HepG2 (cell line): ENCODE results near the gene MPV17L. TPM values are rescaled to one million over a fixed set of nuclear protein-coding genes. Genes with fewer than 3 reads are reported as not detected.

ENCODE experiments used
- ATAC-seq: fragments of 200-7000 bp; cut with Tn5 transposase; 3 replicates; pipeline ENCODE4 v1.9.1; 2020; ENCODE audit warnings: mild to moderate bottlenecking, moderate library complexity
- BruUV-seq: library from RNA; stranded (reverse); fragments of 400-500 nt; replicated peaks from 2 replicates; lab custom pipeline; 2021; lab: Mats Ljungman, UMichigan
- CTCF ChIA-PET: fragments of 300-600 bp; formaldehyde crosslinking; extraction: SDS; loops from one replicate; lab custom pipeline; 2021; ENCODE audit warnings: low total read pairs, inconsistent platforms, low intra/inter-chr PET ratio; lab: Yijun Ruan, JAX
- POLR2A ChIA-PET: fragments of 350-600 bp; sonication (Branson Sonifier 250); formaldehyde crosslinking; loops from one replicate; lab custom pipeline; 2020; ENCODE audit warnings: antibody characterized with exemption, inconsistent platforms; lab: Yijun Ruan, JAX
- DNase-seq: peaks from one replicate; pipeline ENCODE4 v3.0.0-alpha.2; 2015; ENCODE audit warnings: low spot score
- FAIRE-seq: peaks from 3 replicates; lab custom pipeline; 2011; peaks lifted over from hg19 to GRCh38; lab: Jason Lieb, UNC
- H2AFZ ChIP-seq: one replicate; pipeline ENCODE4 v1.6.1; 2011; ENCODE audit warnings: low read length, inconsistent platforms
- H3K27ac ChIP-seq: fragments of 300-600 bp; 3 replicates; pipeline ENCODE4 v1.8.0; 2011; ENCODE audit warnings: mixed run types, mild to moderate bottlenecking, mixed read lengths, low read length, inconsistent platforms; ENCODE audit not compliant: insufficient read depth; ENCODE audit errors: extremely low read length
- H3K27me3 ChIP-seq, 2 experiments: fragments of 200-600 bp in 1 of 2; 2 replicates in 1 of 2; 3 replicates in 1 of 2; pipeline versions ENCODE4 v1.6.0 to v1.8.0; 2011; ENCODE audit warnings: low read length in 2 of 2, mild to moderate bottlenecking in 2 of 2, moderate library complexity in 2 of 2, inconsistent platforms in 1 of 2; ENCODE audit not compliant: insufficient read depth in 2 of 2, control insufficient read depth in 1 of 2
- H3K36me3 ChIP-seq, 2 experiments: fragments of 200-600 bp in 1 of 2; replicated peaks in 1 of 2; 2 replicates in 1 of 2; 3 replicates in 1 of 2; pipeline versions ENCODE4 v1.5.1 to v1.8.0; 2011; ENCODE audit warnings: low read length in 2 of 2, inconsistent platforms in 1 of 2; ENCODE audit not compliant: insufficient read depth in 2 of 2, control insufficient read depth in 1 of 2
- H3K4me1 ChIP-seq: 2 replicates; pipeline ENCODE4 v1.5.1; 2012; ENCODE audit warnings: low read length, inconsistent platforms; ENCODE audit not compliant: insufficient read depth
- H3K4me2 ChIP-seq: 2 replicates; pipeline ENCODE4 v1.6.0; 2011; ENCODE audit warnings: low read depth, low read length, inconsistent platforms
- H3K4me3 ChIP-seq, 3 experiments: fragments of 200-600 bp in 1 of 3; sonication (generic), shearing (Covaris generic) in 1 of 3; replicated peaks in 1 of 3; 2 replicates each; pipeline ENCODE4 v1.5.1; 2011 to 2016; ENCODE audit warnings: low read length in 3 of 3, inconsistent platforms in 2 of 3, low read depth in 2 of 3, mild to moderate bottlenecking in 2 of 3, control low read depth in 1 of 3, mixed read lengths in 1 of 3; ENCODE audit not compliant: insufficient read depth in 1 of 3
- H3K79me2 ChIP-seq: one replicate; pipeline ENCODE4 v1.6.1; 2011; ENCODE audit warnings: low read length, inconsistent platforms; ENCODE audit not compliant: insufficient read depth
- H3K9ac ChIP-seq: 2 replicates; pipeline ENCODE4 v1.6.0; 2011; ENCODE audit warnings: mild to moderate bottlenecking, low read depth, low read length, inconsistent platforms; ENCODE audit not compliant: insufficient read depth
- H3K9me3 ChIP-seq: 2 replicates; pipeline ENCODE4 v1.5.1; 2012; ENCODE audit warnings: mild to moderate bottlenecking, low read length
- H4K20me1 ChIP-seq: 2 replicates; pipeline ENCODE4 v1.6.0; 2011; ENCODE audit warnings: inconsistent platforms, mild to moderate bottlenecking, low read length, moderate library complexity; ENCODE audit not compliant: insufficient read depth
- CTCF ChIP-seq: sonication (generic); formaldehyde crosslinking; IDR thresholded peaks from 2 replicates; pipeline ENCODE4 v1.5.0; 2020; ENCODE audit warnings: mild to moderate bottlenecking, missing genetic modification reagents, moderate library complexity
- DMTF1 ChIP-seq: sonication (generic); formaldehyde crosslinking; IDR thresholded peaks from 2 replicates; pipeline ENCODE4 v1.4.0; 2020; ENCODE audit warnings: mild to moderate bottlenecking, missing genetic modification reagents
- IKZF5 ChIP-seq: IDR thresholded peaks from 2 replicates; pipeline ENCODE4 v1.6.1; 2018; ENCODE audit warnings: missing genetic modification reagents, mild to moderate bottlenecking, missing compliant biosample characterization
- PRDM15 ChIP-seq: sonication (generic); formaldehyde crosslinking; IDR thresholded peaks from 2 replicates; pipeline ENCODE4 v1.4.0; 2020; ENCODE audit warnings: missing genetic modification reagents
- RAD21 ChIP-seq: fragments of 450-650 bp; formaldehyde crosslinking; IDR thresholded peaks from 2 replicates; pipeline ENCODE4 v1.5.0; 2020; ENCODE audit warnings: mild to moderate bottlenecking
- SMC3 ChIP-seq: IDR thresholded peaks from 2 replicates; pipeline ENCODE4 v1.6.1; 2011; ENCODE audit warnings: low read length, improper control_type of control experiment
- ZBTB10 ChIP-seq: sonication (generic); formaldehyde crosslinking; IDR thresholded peaks from 2 replicates; pipeline ENCODE4 v1.4.0; 2020; ENCODE audit warnings: missing genetic modification reagents, borderline replicate concordance
- ZMYM4 ChIP-seq: sonication (generic); formaldehyde crosslinking; IDR thresholded peaks from 2 replicates; pipeline ENCODE4 v1.8.1; 2023; ENCODE audit warnings: mild to moderate bottlenecking, missing genetic modification reagents
- ZZZ3 ChIP-seq: sonication (generic); formaldehyde crosslinking; IDR thresholded peaks from 2 replicates; pipeline ENCODE4 v1.4.0; 2020; ENCODE audit warnings: missing genetic modification reagents, mild to moderate bottlenecking, borderline replicate concordance
- WGBS: methylation state at CpG from one replicate; pipeline ENCODE4 v1.1.6; 2017; ENCODE audit warnings: low lambda C conversion rate; 5-methylcytosine and 5-hydroxymethylcytosine counted together
- in situ Hi-C: cut with HindIII; loops from 2 replicates; pipeline ENCODE4 v1.10.0; 2017; ENCODE audit warnings: low pct_unique_long_range_greater_than_20kb; ENCODE audit not compliant: extremely low pct_ligation_motif_present
- intact Hi-C: fragments of 100-400 bp; cut with micrococcal nuclease; formaldehyde crosslinking; loops from one replicate; pipeline ENCODE4 v1.10.0; 2022; ENCODE audit not compliant: unreplicated experiment
- polyA plus RNA-seq, 8 experiments: library from polyadenylated mRNA; depleted of rRNA in 3 of 8; stranded (reverse) in 7 of 8; unstranded in 1 of 8; fragments of >200 nt; fragmentation: Illumina TruSeq in 4 of 8; extraction: Trizol in 4 of 8; gene quantifications; 2 replicates each; pipeline versions ENCODE4 v1.2.1 to v1.2.3, GENCODE V29; 2011 to 2016; ENCODE audit warnings: low read depth in 4 of 8, missing spikeins in 1 of 8, mixed read lengths in 1 of 8; ENCODE audit not compliant: insufficient read depth in 1 of 8
- total RNA-seq, 5 experiments: library from RNA; depleted of rRNA; stranded (reverse); fragments of >200 nt; fragmentation: Illumina TruSeq; extraction: Trizol; gene quantifications; 2 replicates each; pipeline ENCODE4 v1.2.3, GENCODE V29; 2016; ENCODE audit warnings: low read depth in 1 of 5

The MPV17L gene
- total and polyA plus RNA-seq, 2 of the 13 experiments (the other 11 are each of a cell fraction or from before 2014, with no cell fraction given), result 34.7 to 63.8 TPM

GRCh38 chr16:15427648-15428239, 32.2 kb downstream of the MPV17L start:
- Histone ChIP-seq H3K36me3 (no peaks in the 10 kb centered on the region), H3K4me3 (peak overlapping the region in 2 of 3 experiments; percentile 20 to 26; a peak in 3 of 6 replicates), H4K20me1 (no peaks in the 10 kb centered on the region), H3K79me2 (no peaks in the 10 kb centered on the region), H3K27ac (no peak overlapping the region), H3K27me3 (0 out of 5 replicates have a peak, but pooled peaks cover 0 to 5% of the 10 kb centered on the region in 2 experiments), H3K9me3 (no peaks in the 10 kb centered on the region), H3K4me2 (peak overlapping the region; percentile 83), H3K9ac (peak overlapping the region; percentile 33; the same call in 1 of the 2 replicates), H2AFZ (peak overlapping the region; percentile 98), H3K4me1 (peaks cover 6% of the 10 kb centered on the region; the same call in 1 of the 2 replicates)
- POLR2A ChIA-PET, result interaction anchor here (0.6 to 1.5 kb wide), 4 partner anchors 23 to 215 kb away, joined by 3 to 8 read pairs (median 3); partner anchors contain the start of gene MARF1
- WGBS, result 6% methylated on average over 8 of the region's 8 CpGs
- FAIRE-seq (peak; percentile 92), DNase-seq (peak; percentile 69), ATAC-seq (peak; percentile 85)
- BruUV-seq, result no TSS peak
- intact Hi-C loops (loop anchor here (1.0 to 2.0 kb wide), 3 partner anchors 40 to 277 kb away; no protein-coding TSS in a partner anchor), in situ Hi-C loops (loop anchor here (5.0 to 10.0 kb wide), 2 partner anchors 40 to 277 kb away; no protein-coding TSS in a partner anchor)
- CTCF ChIA-PET, result interaction anchor here (1.0 to 3.1 kb wide), 5 partner anchors 35 to 276 kb away, joined by 3 to 29 read pairs (median 23); no protein-coding TSS in a partner anchor
- TF ChIP-seq SMC3 (peak; percentile 97), RAD21 (CRISPR knock-in tag) (peak; percentile 86), PRDM15 (peak; percentile 74), CTCF (CRISPR knock-in tag) (peak; percentile 79), ZMYM4 (peak; percentile 33; the same call in 1 of the 2 replicates), ZZZ3 (CRISPR knock-in tag) (no peak), DMTF1 (CRISPR knock-in tag) (no peak), IKZF5 (CRISPR knock-in tag) (0 out of 2 replicates have a peak, but pooled peaks have one; percentile 29), ZBTB10 (no peak)
